Activated CD8-positive, alpha-beta memory T cell treated with anti-CD3 and anti-CD28 coated beads for 36 hours (primary cell): Measurements from ENCODE around the gene LYAR. TPM values are rescaled to one million over a fixed set of nuclear protein-coding genes. Genes with fewer than 3 reads are reported as not detected.

Experiments used
- CTCF ChIA-PET: fragments of 350-600 bp; sonication (Branson Sonifier 250); formaldehyde crosslinking; loops from one replicate; lab custom pipeline; 2021; ENCODE audit warnings: antibody characterized with exemption; lab: Charles Lee
- POLR2A ChIA-PET: fragments of 350-600 bp; sonication (Branson Sonifier 250); formaldehyde crosslinking; loops from one replicate; lab custom pipeline; 2021; ENCODE audit warnings: antibody characterized with exemption; lab: Charles Lee
- total RNA-seq, 2 experiments: library from RNA; stranded (reverse); gene quantifications; one replicate each; pipeline ENCODE4 v1.2.3, GENCODE V29; 2021

The LYAR gene
- total RNA-seq, 2 experiments from 2014 or later, result 96.5 to 97.6 TPM

- CTCF ChIA-PET, result no interaction called here
Measured at GRCh38 chr4:4320951-4321714, 31.2 kb upstream of the LYAR start.

GRCh38 chr4:4320528-4320927 lies 30.6 kb upstream of the LYAR start:
- CTCF ChIA-PET, result no interaction called here
- POLR2A ChIA-PET, result no interaction called here

More at GRCh38 chr4:4320951-4321714, 31.2 kb upstream of the LYAR start:
- POLR2A ChIA-PET, result no interaction called here

- POLR2A ChIA-PET, result no interaction called here
- CTCF ChIA-PET, result no interaction called here
Measured at GRCh38 chr4:4317496-4318232, 27.7 kb upstream of the LYAR start.

GRCh38 chr4:4316150-4316495 lies 26.2 kb upstream of the LYAR start:
- ChIA-PET POLR2A (no interaction called here), CTCF (no interaction called here)

- CTCF ChIA-PET, result no interaction called here
- POLR2A ChIA-PET, result no interaction called here
Measured at GRCh38 chr4:4315461-4316149, 25.7 kb upstream of the LYAR start.

GRCh38 chr4:4311193-4311592 lies 21.2 kb upstream of the LYAR start:
- ChIA-PET CTCF (no interaction called here), POLR2A (no interaction called here)

- CTCF ChIA-PET, result no interaction called here
- POLR2A ChIA-PET, result no interaction called here
Measured at GRCh38 chr4:4308800-4309441, 19.0 kb upstream of the LYAR start.

- POLR2A ChIA-PET, result no interaction called here
- CTCF ChIA-PET, result no interaction called here
Measured at GRCh38 chr4:4306920-4307319, 17.0 kb upstream of the LYAR start.

- POLR2A ChIA-PET, result no interaction called here
- CTCF ChIA-PET, result interaction anchor here (1.5 kb wide), 1 partner anchor 30 kb away, joined by 3 read pairs; no protein-coding TSS in a partner anchor
Measured at GRCh38 chr4:4302416-4302815, 12.5 kb upstream of the LYAR start.

GRCh38 chr4:4302001-4302400 lies 12.0 kb upstream of the LYAR start:
- POLR2A ChIA-PET, result no interaction called here
- CTCF ChIA-PET, result interaction anchor here (1.5 kb wide), 1 partner anchor 31 kb away, joined by 3 read pairs; no protein-coding TSS in a partner anchor

- CTCF ChIA-PET, result interaction anchor here (1.7 kb wide), 1 partner anchor 9 kb away, joined by 4 read pairs; the partner anchor contains the start of genes LYAR and ZBTB49
- POLR2A ChIA-PET, result no interaction called here
Measured at GRCh38 chr4:4299006-4299405, 9.1 kb upstream of the LYAR start.

GRCh38 chr4:4296283-4296846 lies 6.4 kb upstream of the LYAR start:
- ChIA-PET POLR2A (no interaction called here), CTCF (no interaction called here)

GRCh38 chr4:4293279-4293678 lies 3.3 kb upstream of the LYAR start:
- ChIA-PET POLR2A (no interaction called here), CTCF (interaction anchor here (0.7 kb wide), 1 partner anchor 398 kb away, joined by 3 read pairs; no protein-coding TSS in a partner anchor)

GRCh38 chr4:4289597-4289940 lies 385 bp downstream of the LYAR start:
- POLR2A ChIA-PET, result interaction anchor here (0.6 kb wide), 1 partner anchor 42 kb away, joined by 4 read pairs; no protein-coding TSS in a partner anchor
- CTCF ChIA-PET, result interaction anchor here (1.0 to 1.6 kb wide), 2 partner anchors 9 to 20 kb away, joined by 3 to 4 read pairs; no protein-coding TSS in a partner anchor

GRCh38 chr4:4289055-4289454 lies 899 bp downstream of the LYAR start:
- POLR2A ChIA-PET, result no interaction called here
- CTCF ChIA-PET, result no interaction called here

- ChIA-PET POLR2A (no interaction called here), CTCF (no interaction called here)
Measured at GRCh38 chr4:4288098-4288497, 1.9 kb downstream of the LYAR start.

- ChIA-PET POLR2A (no interaction called here), CTCF (interaction anchor here (0.9 to 1.5 kb wide), 2 partner anchors 25 to 32 kb away, joined by 3 read pairs; no protein-coding TSS in a partner anchor)
Measured at GRCh38 chr4:4284827-4285618, 4.9 kb downstream of the LYAR start.

- ChIA-PET POLR2A (no interaction called here), CTCF (no interaction called here)
Measured at GRCh38 chr4:4281787-4282186, 8.2 kb downstream of the LYAR start.
